Endothelial cell of umbilical vein (primary cell): ENCODE results near the gene LRP1. TPM values are rescaled to one million over a fixed set of nuclear protein-coding genes. Genes with fewer than 3 reads are reported as not detected.

Experiments
- BruUV-seq: library from RNA; stranded (reverse); fragments of 400-500 nt; replicated peaks from 2 replicates; lab custom pipeline; 2021; lab: Mats Ljungman, UMichigan
- CTCF ChIA-PET: fragments of 300-600, 350-600 bp; sonication (Branson Sonifier 250); formaldehyde crosslinking; loops from one replicate; lab custom pipeline; 2021; ENCODE audit warnings: antibody characterized with exemption, inconsistent platforms; lab: Charles Lee
- POLR2A ChIA-PET: fragments of 300-600, 350-600 bp; sonication (Branson Sonifier 250); formaldehyde crosslinking; loops from one replicate; lab custom pipeline; 2021; ENCODE audit warnings: antibody characterized with exemption, inconsistent platforms; lab: Charles Lee
- DNase-seq: peaks from one replicate; pipeline ENCODE4 v3.0.0-alpha.2; 2011; ENCODE audit warnings: low read depth, low spot score
- FAIRE-seq: peaks from 2 replicates; lab custom pipeline; 2011; peaks lifted over from hg19 to GRCh38; lab: Jason Lieb, UNC
- H2AFZ ChIP-seq: 2 replicates; pipeline ENCODE4 v1.6.0; 2012; ENCODE audit warnings: low read depth, low read length, control low read depth, inconsistent platforms
- H3K27ac ChIP-seq: 2 replicates; pipeline ENCODE4 v1.5.1; 2011; ENCODE audit warnings: low read depth, mild to moderate bottlenecking, control low read depth, low read length, moderate library complexity; ENCODE audit not compliant: insufficient read depth
- H3K27me3 ChIP-seq, 2 experiments: 2 replicates each; pipeline versions ENCODE4 v1.6.0 to v1.6.1; 2011; ENCODE audit warnings: low read length in 2 of 2, mixed read lengths in 1 of 2; ENCODE audit not compliant: control insufficient read depth in 2 of 2, insufficient read depth in 2 of 2
- H3K36me3 ChIP-seq, 2 experiments: 2 replicates in 1 of 2; 3 replicates in 1 of 2; pipeline ENCODE4 v1.5.1; 2011; ENCODE audit warnings: low read length in 2 of 2, mild to moderate bottlenecking in 1 of 2, moderate library complexity in 1 of 2; ENCODE audit not compliant: control insufficient read depth in 2 of 2, insufficient read depth in 2 of 2; ENCODE audit errors: extremely low read depth in 1 of 2
- H3K4me1 ChIP-seq: 3 replicates; pipeline ENCODE4 v1.5.1; 2011; ENCODE audit warnings: mild to moderate bottlenecking, low read length; ENCODE audit not compliant: control insufficient read depth, insufficient read depth; ENCODE audit errors: extremely low read depth
- H3K4me2 ChIP-seq: 2 replicates; pipeline ENCODE4 v1.6.1; 2011; ENCODE audit warnings: low read length, control low read depth, mixed read lengths; ENCODE audit not compliant: insufficient read depth
- H3K4me3 ChIP-seq, 3 experiments: fragments of 200-600 bp in 1 of 3; sonication (generic), shearing (Covaris generic) in 1 of 3; replicated peaks in 1 of 3; 2 replicates each; pipeline ENCODE4 v1.5.1; 2011 to 2016; ENCODE audit warnings: control low read depth in 3 of 3, low read length in 3 of 3, mild to moderate bottlenecking in 2 of 3, inconsistent platforms in 1 of 3, low read depth in 1 of 3, moderate library complexity in 1 of 3; ENCODE audit not compliant: insufficient read depth in 1 of 3
- H3K79me2 ChIP-seq: 2 replicates; pipeline ENCODE4 v1.6.0; 2012; ENCODE audit warnings: low read length, inconsistent platforms; ENCODE audit not compliant: control insufficient read depth, insufficient read depth
- H3K9ac ChIP-seq: replicated peaks from 2 replicates; pipeline ENCODE3; 2011; ENCODE audit warnings: low read length, control low read depth; ENCODE audit not compliant: insufficient read depth; ENCODE audit errors: extremely low read depth
- H3K9me1 ChIP-seq: replicated peaks from 3 replicates; pipeline ENCODE4 v1.6.0; 2011; ENCODE audit warnings: mild to moderate bottlenecking, low read length; ENCODE audit not compliant: control insufficient read depth, insufficient read depth; ENCODE audit errors: extremely low read depth
- H3K9me3 ChIP-seq: replicated peaks from 2 replicates; pipeline ENCODE4 v1.5.1; 2012; ENCODE audit warnings: low read length, inconsistent platforms; ENCODE audit not compliant: control insufficient read depth, insufficient read depth
- H4K20me1 ChIP-seq: replicated peaks from 2 replicates; pipeline ENCODE3; 2011; ENCODE audit warnings: mild to moderate bottlenecking, low read length; ENCODE audit not compliant: control insufficient read depth, insufficient read depth; ENCODE audit errors: extremely low read depth
- CTCF ChIP-seq, 2 donors: IDR thresholded peaks; 1 replicate in 1 of 2; 2 replicates in 1 of 2; pipeline ENCODE4 v1.5.1; 2011; ENCODE audit warnings: low read length in 2 of 2, mild to moderate bottlenecking in 2 of 2, moderate library complexity in 2 of 2, control low read depth in 1 of 2, inconsistent platforms in 1 of 2, low read depth in 1 of 2; ENCODE audit not compliant: insufficient read depth in 1 of 2; ENCODE audit errors: extremely low read depth in 1 of 2
- EZH2 ChIP-seq: IDR thresholded peaks from 2 replicates; pipeline ENCODE4 v1.6.1; 2012; ENCODE audit warnings: borderline replicate concordance, low read depth, mild to moderate bottlenecking, moderate library complexity, low read length, inconsistent platforms; ENCODE audit not compliant: severe bottlenecking
- FOS ChIP-seq: IDR thresholded peaks from 2 replicates; pipeline ENCODE4 v1.6.1; 2011; ENCODE audit warnings: mild to moderate bottlenecking, low read length, moderate library complexity, borderline replicate concordance; ENCODE audit not compliant: insufficient read depth
- GATA2 ChIP-seq: IDR thresholded peaks from 2 replicates; pipeline ENCODE4 v1.7.0; 2011; ENCODE audit warnings: low read depth, mild to moderate bottlenecking, moderate library complexity, mixed read lengths, low read length; ENCODE audit not compliant: insufficient read length, insufficient read depth
- JUN ChIP-seq: IDR thresholded peaks from 2 replicates; pipeline ENCODE4 v1.6.1; 2011; ENCODE audit warnings: borderline replicate concordance, low read depth; ENCODE audit not compliant: insufficient read length, insufficient read depth
- MAX ChIP-seq: IDR thresholded peaks from 2 replicates; pipeline ENCODE4 v1.6.1; 2011; ENCODE audit not compliant: insufficient read depth, insufficient read length
- MYC ChIP-seq: IDR thresholded peaks from one replicate; pipeline ENCODE4 v1.6.1; 2011; ENCODE audit warnings: mild to moderate bottlenecking, low read depth, low read length
- POLR2A ChIP-seq: IDR thresholded peaks from 2 replicates; pipeline ENCODE4 v1.6.1; 2012; ENCODE audit warnings: low read depth, mild to moderate bottlenecking, control low read depth, low read length
- POLR2AphosphoS5 ChIP-seq: IDR thresholded peaks from 2 replicates; pipeline ENCODE4 v1.6.1; 2012; ENCODE audit warnings: low read depth, mild to moderate bottlenecking, control low read depth, low read length, moderate library complexity; ENCODE audit not compliant: insufficient read depth
- dilution Hi-C: fragments of 300-500 bp; cut with MboI; formaldehyde crosslinking; loops from one replicate; pipeline ENCODE4 v1.15.0; 2019; ENCODE audit warnings: low sequenced_read_pairs; ENCODE audit not compliant: extremely low pct_ligation_motif_present
- intact Hi-C: fragments of 100-400 bp; cut with micrococcal nuclease; formaldehyde crosslinking; loops from one replicate; pipeline ENCODE4 v1.10.0; 2022
- polyA plus RNA-seq, 4 experiments: library from polyadenylated mRNA; depleted of rRNA in 3 of 4; stranded (reverse) in 3 of 4; unstranded in 1 of 4; fragments of >200 nt; gene quantifications; 2 replicates each; pipeline versions ENCODE4 v1.2.1 to v1.2.3, GENCODE V29; 2011 to 2012; ENCODE audit warnings: missing spikeins in 1 of 4
- total RNA-seq: library from RNA; stranded (reverse); gene quantifications from 2 replicates; pipeline ENCODE4 v1.2.3, GENCODE V29; 2021

Gene LRP1
- total and polyA plus RNA-seq, 2 donors (not counting 3 experiments of a cell fraction or from before 2014, with no cell fraction given), result 1.6 to 4.6 TPM

- H3K4me3 ChIP-seq, result no peak overlapping the region
- BruUV-seq, result no TSS peak
- H3K36me3 ChIP-seq, result no peaks in the 10 kb centered on the region
- ChIA-PET CTCF (interaction anchor here (1.0 kb wide), 1 partner anchor 29 kb away, joined by 3 read pairs; no protein-coding TSS in a partner anchor), POLR2A (no interaction called here)
- dilution Hi-C loops, result no loop called here
- H3K9me1 ChIP-seq, result no peaks in the 10 kb centered on the region
- no peak for DNase-seq
- TF ChIP-seq FOS, result no peak
- TF ChIP-seq POLR2A, result no peak
- TF ChIP-seq JUN, result no peak
- no peak for TF ChIP-seq EZH2
- no peak for TF ChIP-seq POLR2AphosphoS5
- no peak for TF ChIP-seq MAX
- TF ChIP-seq GATA2, result no peak
- TF ChIP-seq MYC, result no peak
- no peak for TF ChIP-seq CTCF (IDR thresholded peaks at IDR 0.05; ENCODE audit: extremely low read depth in 1 of 2, insufficient read depth in 1 of 2, low read depth in 1 of 2, low read length in 2 of 2)
- no peaks in the 10 kb centered on the region for H4K20me1 ChIP-seq
- no peak overlapping the region for H3K4me2 ChIP-seq
- FAIRE-seq, result no peak
- H3K79me2 ChIP-seq, result no peaks in the 10 kb centered on the region
- H3K27ac ChIP-seq, result no peak overlapping the region
- no peaks in the 10 kb centered on the region for H3K4me1 ChIP-seq
- no peaks in the 10 kb centered on the region for H3K27me3 ChIP-seq
- H3K9ac ChIP-seq, result no peak overlapping the region
- no peak overlapping the region for H2AFZ ChIP-seq
- no peaks in the 10 kb centered on the region for H3K9me3 ChIP-seq
- intact Hi-C loops, result no loop called here
Measured at GRCh38 chr12:57153415-57153997, 25.2 kb downstream of the LRP1 start.
